ENCODE data around the gene CCN2. TPM values are rescaled to one million over a fixed set of nuclear protein-coding genes. Genes with fewer than 3 reads are reported as not detected.

Gene CCN2
- total RNA-seq, 1 donor from 2014 or later = 683 TPM

GRCh38 chr6:131997429-131998153 lies 46.4 kb upstream of the CCN2 start:
- Mint-ChIP-seq H3K27ac (no peak overlapping the region), H3K4me3 (no peak overlapping the region), H3K27me3 (ENCODE audit: low read depth) (no peaks in the 10 kb centered on the region), H3K36me3 (no peaks in the 10 kb centered on the region), H3K9me3 (peaks cover 17% of the 10 kb centered on the region), H3K4me1 (no peaks in the 10 kb centered on the region)
- no peak for TF ChIP-seq CTCF (IDR thresholded peaks at IDR 0.05; ENCODE audit: unreplicated experiment)
- no peak for DNase-seq (ENCODE audit: low spot score in 2 of 2, unreplicated experiment in 2 of 2)

DNA sequence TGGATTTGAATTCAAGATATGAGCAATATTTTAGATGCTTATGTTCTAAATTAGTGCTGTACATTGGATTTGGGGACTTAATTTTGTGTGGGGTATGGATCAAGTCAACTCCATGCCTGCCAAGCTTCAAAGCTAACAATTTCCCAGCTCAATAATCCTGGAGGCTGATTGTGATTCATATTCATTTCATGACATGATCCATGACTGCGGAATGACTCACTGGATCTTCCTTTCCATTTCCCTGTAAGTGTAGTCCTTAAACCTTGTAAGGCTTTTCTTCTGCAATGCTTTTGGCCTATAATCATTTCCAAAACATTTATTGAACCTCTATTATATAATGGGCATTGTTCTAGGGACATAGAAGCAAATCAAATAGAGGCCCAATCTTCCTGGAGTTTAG lies 44.7 kb upstream of the CCN2 start:
- TF ChIP-seq CTCF (IDR thresholded peaks at IDR 0.05; ENCODE audit: unreplicated experiment) = no peak
- Mint-ChIP-seq H3K27me3 (ENCODE audit: low read depth) (no peaks in the 10 kb centered on the region), H3K9me3 (peaks cover 16% of the 10 kb centered on the region), H3K4me3 (no peak overlapping the region), H3K4me1 (no peaks in the 10 kb centered on the region), H3K27ac (no peak overlapping the region), H3K36me3 (no peaks in the 10 kb centered on the region)
- DNase-seq (ENCODE audit: low spot score in 2 of 2, unreplicated experiment in 2 of 2) = no peak

DNA sequence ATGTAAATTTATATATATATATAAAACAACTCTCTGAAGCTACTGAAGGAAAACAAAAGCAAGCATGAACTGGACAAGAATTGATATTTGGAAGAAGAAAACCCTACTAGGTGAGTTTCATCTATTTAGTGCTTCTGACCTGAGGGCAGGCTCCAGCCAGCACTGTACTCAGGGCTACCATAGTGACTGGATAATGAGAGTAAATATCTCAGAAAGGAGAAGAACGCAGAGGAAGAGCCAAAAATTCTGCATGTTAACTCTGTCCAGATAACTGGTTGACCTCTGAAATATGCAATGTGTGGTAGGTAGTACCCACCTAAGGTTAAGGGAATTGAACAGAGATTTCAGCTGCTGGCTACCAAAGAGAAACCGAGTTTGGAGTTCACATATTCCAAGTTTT lies 41.4 kb upstream of the CCN2 start:
- DNase-seq (ENCODE audit: low spot score in 2 of 2, unreplicated experiment in 2 of 2) = no peak
- H3K4me1 Mint-ChIP-seq = no peaks in the 10 kb centered on the region
- no peak for TF ChIP-seq CTCF (IDR thresholded peaks at IDR 0.05; ENCODE audit: unreplicated experiment)
- no peak overlapping the region for H3K4me3 Mint-ChIP-seq
- no peaks in the 10 kb centered on the region for H3K27me3 Mint-ChIP-seq (ENCODE audit: low read depth)
- no peak overlapping the region for H3K27ac Mint-ChIP-seq
- H3K9me3 Mint-ChIP-seq = peaks cover 16% of the 10 kb centered on the region
- H3K36me3 Mint-ChIP-seq = no peaks in the 10 kb centered on the region

DNA sequence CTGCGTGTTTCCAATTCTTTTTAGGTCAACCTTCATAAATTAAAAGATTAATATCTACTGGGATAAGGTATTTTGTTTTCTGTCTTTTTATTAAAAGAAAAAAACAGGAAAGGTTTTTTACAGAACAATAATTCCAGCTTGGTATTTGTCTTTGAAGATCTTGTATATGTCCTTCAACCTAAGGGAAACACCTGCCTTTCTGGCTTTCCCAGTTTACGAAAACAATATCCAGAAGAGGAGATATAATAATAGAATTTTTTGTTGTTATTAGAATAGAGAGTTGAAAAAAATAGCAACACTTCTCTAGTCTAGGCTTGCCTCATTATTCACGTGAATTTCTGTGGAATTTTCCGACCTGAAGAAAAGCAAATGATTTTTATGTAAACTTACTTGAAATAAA lies 37.9 kb upstream of the CCN2 start:
- Mint-ChIP-seq H3K4me3 (no peak overlapping the region), H3K27ac (no peak overlapping the region), H3K4me1 (no peaks in the 10 kb centered on the region), H3K36me3 (no peaks in the 10 kb centered on the region), H3K9me3 (peaks cover 12% of the 10 kb centered on the region), H3K27me3 (ENCODE audit: low read depth) (no peaks in the 10 kb centered on the region)
- DNase-seq (ENCODE audit: low spot score in 2 of 2, unreplicated experiment in 2 of 2) = no peak
- no peak for TF ChIP-seq CTCF (IDR thresholded peaks at IDR 0.05; ENCODE audit: unreplicated experiment)

DNA sequence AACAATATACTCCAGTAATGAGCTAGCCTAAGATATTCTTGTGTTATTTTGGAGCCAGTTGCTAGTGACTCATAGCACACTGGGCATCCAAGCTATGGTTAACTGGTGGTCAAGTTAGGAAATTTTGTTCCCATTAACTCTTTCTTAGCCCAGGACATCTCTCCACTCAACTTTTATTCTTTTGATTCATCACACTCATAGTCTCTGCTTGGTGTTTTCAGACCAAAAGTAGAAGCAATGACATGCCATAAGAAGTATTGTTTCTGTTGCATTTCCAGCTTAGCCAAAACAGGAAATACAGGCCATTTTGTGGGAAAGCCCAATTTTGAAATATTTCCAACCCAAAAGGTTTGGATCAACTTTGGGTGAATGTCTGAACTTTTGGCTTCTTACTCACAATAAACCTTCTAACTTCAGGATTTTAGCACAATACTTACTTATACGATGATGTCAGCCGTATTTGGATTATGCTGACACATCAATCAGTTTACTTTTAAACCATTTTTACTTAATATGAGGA lies 31.6 kb upstream of the CCN2 start:
- Mint-ChIP-seq H3K4me1 (peaks cover 7% of the 10 kb centered on the region), H3K27ac (no peak overlapping the region), H3K27me3 (ENCODE audit: low read depth) (no peaks in the 10 kb centered on the region), H3K4me3 (no peak overlapping the region), H3K36me3 (no peaks in the 10 kb centered on the region), H3K9me3 (no peaks in the 10 kb centered on the region)
- DNase-seq (ENCODE audit: low spot score in 2 of 2, unreplicated experiment in 2 of 2) = no peak
- no peak for TF ChIP-seq CTCF (IDR thresholded peaks at IDR 0.05; ENCODE audit: unreplicated experiment)
